DND-41 (cell line): ENCODE measurements around the gene PCSK2.

ENCODE experiments used
- ATAC-seq: fragments of 200-7000 bp; cut with Tn5 transposase; 3 replicates; pipeline ENCODE4 v1.9.1; 2021; ENCODE audit warnings: low read depth; ENCODE audit not compliant: insufficient read depth
- DNase-seq: peaks from one replicate; pipeline ENCODE4 v3.0.0-alpha.2; 2020
- H2AFZ ChIP-seq: 2 replicates; pipeline ENCODE4 v1.6.0; 2012; ENCODE audit warnings: low read depth, low read length
- H3K27ac ChIP-seq: 2 replicates; pipeline ENCODE4 v1.5.1; 2012; ENCODE audit warnings: low read length, inconsistent platforms
- H3K27me3 ChIP-seq: fragments of 200-600 bp; sonication (generic); 2 replicates; pipeline ENCODE4 v1.6.0; 2012; ENCODE audit warnings: low read length, mild to moderate bottlenecking, inconsistent platforms; ENCODE audit not compliant: insufficient read depth, poor library complexity
- H3K36me3 ChIP-seq: 2 replicates; pipeline ENCODE4 v1.5.1; 2012; ENCODE audit warnings: low read length, inconsistent platforms; ENCODE audit not compliant: insufficient read depth
- H3K4me1 ChIP-seq: 2 replicates; pipeline ENCODE4 v1.5.1; 2012; ENCODE audit warnings: mild to moderate bottlenecking, low read length; ENCODE audit not compliant: insufficient read depth
- H3K4me2 ChIP-seq: 2 replicates; pipeline ENCODE4 v1.6.0; 2012; ENCODE audit warnings: mild to moderate bottlenecking, moderate library complexity, low read length, inconsistent platforms; ENCODE audit not compliant: insufficient read depth
- H3K4me3 ChIP-seq, 2 experiments: fragments of 200-600 bp in 1 of 2; shearing (Covaris generic) in 1 of 2; 2 replicates each; pipeline ENCODE4 v1.5.1; 2012 to 2016; ENCODE audit warnings: inconsistent platforms in 2 of 2, low read length in 2 of 2, mild to moderate bottlenecking in 2 of 2, low read depth in 1 of 2, moderate library complexity in 1 of 2
- H3K79me2 ChIP-seq: 2 replicates; pipeline ENCODE4 v1.6.0; 2012; ENCODE audit warnings: low read length, inconsistent platforms; ENCODE audit not compliant: insufficient read depth
- H3K9ac ChIP-seq: 2 replicates; pipeline ENCODE4 v1.6.0; 2012; ENCODE audit warnings: low read depth, mild to moderate bottlenecking, inconsistent platforms, low read length, moderate library complexity
- H3K9me3 ChIP-seq: 2 replicates; pipeline ENCODE4 v1.5.1; 2012; ENCODE audit warnings: low read length, moderate library complexity, mild to moderate bottlenecking, inconsistent platforms; ENCODE audit not compliant: insufficient read depth, severe bottlenecking
- H4K20me1 ChIP-seq: 2 replicates; pipeline ENCODE4 v1.6.0; 2012; ENCODE audit warnings: low read length; ENCODE audit not compliant: insufficient read depth
- CTCF ChIP-seq: IDR thresholded peaks from 2 replicates; pipeline ENCODE4 v1.5.1; 2012; ENCODE audit warnings: borderline replicate concordance, low read length, moderate library complexity, mild to moderate bottlenecking; ENCODE audit not compliant: poor library complexity, severe bottlenecking; ENCODE audit errors: extremely low read depth
- EZH2 ChIP-seq: IDR thresholded peaks from 3 replicates; pipeline ENCODE4 v1.6.1; 2012; ENCODE audit warnings: borderline replicate concordance, low read depth, mild to moderate bottlenecking, moderate library complexity, low read length, inconsistent platforms; ENCODE audit not compliant: severe bottlenecking

The PCSK2 gene

GRCh38 chr20:17457588-17458190 is 230.8 kb downstream of the PCSK2 start:
- no peak overlapping the region for H2AFZ ChIP-seq
- H3K79me2 ChIP-seq = no peaks in the 10 kb centered on the region
- no peaks in the 10 kb centered on the region for H3K4me1 ChIP-seq
- H4K20me1 ChIP-seq = no peaks in the 10 kb centered on the region
- no peak overlapping the region for H3K27ac ChIP-seq
- peaks cover 8% of the 10 kb centered on the region for H3K27me3 ChIP-seq
- no peak for TF ChIP-seq CTCF
- TF ChIP-seq EZH2 = no peak
- H3K4me2 ChIP-seq = no peak overlapping the region
- DNase-seq = no peak
- no peak overlapping the region for H3K9ac ChIP-seq
- ATAC-seq = no peak
- H3K9me3 ChIP-seq = no peaks in the 10 kb centered on the region
- H3K36me3 ChIP-seq = no peaks in the 10 kb centered on the region
- no peak overlapping the region for H3K4me3 ChIP-seq

GRCh38 chr20:17460119-17460518 is 233.3 kb downstream of the PCSK2 start:
- Histone ChIP-seq H4K20me1 (no peaks in the 10 kb centered on the region), H3K9me3 (no peaks in the 10 kb centered on the region), H3K4me2 (no peak overlapping the region), H3K27me3 (no peaks in the 10 kb centered on the region), H3K27ac (no peak overlapping the region), H3K4me1 (no peaks in the 10 kb centered on the region), H3K9ac (no peak overlapping the region), H3K36me3 (no peaks in the 10 kb centered on the region), H3K4me3 (no peak overlapping the region), H2AFZ (no peak overlapping the region), H3K79me2 (no peaks in the 10 kb centered on the region)
- TF ChIP-seq CTCF (no peak), EZH2 (no peak)
- ATAC-seq (no peak), DNase-seq (no peak)

- H3K9me3 ChIP-seq = no peaks in the 10 kb centered on the region
- H3K4me1 ChIP-seq = no peaks in the 10 kb centered on the region
- H3K27me3 ChIP-seq = no peaks in the 10 kb centered on the region
- no peak overlapping the region for H3K4me3 ChIP-seq
- H3K79me2 ChIP-seq = no peaks in the 10 kb centered on the region
- ATAC-seq (no peak), DNase-seq (no peak)
- no peak for TF ChIP-seq EZH2
- no peak for TF ChIP-seq CTCF
- H4K20me1 ChIP-seq = no peaks in the 10 kb centered on the region
- no peak overlapping the region for H3K9ac ChIP-seq
- no peak overlapping the region for H3K4me2 ChIP-seq
- no peak overlapping the region for H2AFZ ChIP-seq
- no peak overlapping the region for H3K27ac ChIP-seq
- H3K36me3 ChIP-seq = no peaks in the 10 kb centered on the region
These were observed 235.1 kb downstream of the PCSK2 start for GRCh38 chr20:17461941-17462340.

DNA sequence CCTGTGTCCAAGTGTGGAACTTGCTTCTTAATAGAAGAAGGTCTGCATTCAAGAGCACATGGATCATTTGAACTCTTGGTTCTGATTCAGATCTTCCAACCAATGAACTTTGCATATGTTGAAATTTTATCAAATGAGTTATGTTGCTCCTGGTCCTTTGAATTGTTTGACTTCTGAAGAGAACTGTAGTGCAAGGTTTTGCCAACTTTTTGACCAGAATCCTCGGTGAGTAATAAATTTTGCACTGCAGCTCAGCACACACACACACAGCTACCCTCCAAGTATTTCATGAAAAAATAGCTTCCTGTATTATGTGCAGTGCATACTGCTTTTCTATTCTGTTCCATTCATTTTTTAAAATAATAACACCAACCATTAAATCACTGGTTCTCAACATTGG is 236.9 kb downstream of the PCSK2 start:
- Histone ChIP-seq H3K27me3 (no peaks in the 10 kb centered on the region), H3K27ac (no peak overlapping the region), H3K4me2 (no peak overlapping the region), H3K79me2 (no peaks in the 10 kb centered on the region), H3K36me3 (no peaks in the 10 kb centered on the region), H3K4me1 (no peaks in the 10 kb centered on the region), H3K4me3 (no peak overlapping the region), H3K9ac (no peak overlapping the region), H4K20me1 (no peaks in the 10 kb centered on the region), H2AFZ (no peak overlapping the region), H3K9me3 (no peaks in the 10 kb centered on the region)
- DNase-seq (no peak), ATAC-seq (no peak)
- TF ChIP-seq CTCF (no peak), EZH2 (no peak)
